ENCODE results near the gene VWA5B1.

DNA sequence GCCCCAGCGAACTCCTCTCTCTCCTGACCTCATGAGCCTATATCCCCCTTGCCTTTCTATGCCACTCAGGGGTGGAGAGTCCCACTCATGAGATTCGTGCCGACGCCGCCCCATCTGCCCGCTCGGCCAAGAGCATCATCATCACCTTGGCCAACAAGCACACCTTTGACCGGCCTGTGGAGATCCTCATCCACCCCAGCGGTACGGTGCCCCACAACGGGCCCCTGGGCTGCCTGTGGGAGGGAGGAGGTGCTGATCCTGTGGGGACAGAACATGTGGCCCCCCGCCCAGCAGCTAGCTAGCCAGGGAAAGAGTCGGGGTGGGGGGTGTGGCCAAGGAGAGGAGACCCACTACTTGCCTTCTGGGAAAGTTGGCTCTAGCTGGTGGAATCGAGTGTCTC lies 27.8 kb downstream of the VWA5B1 start:
- TF ChIP-seq CTCF (IDR thresholded peaks at IDR 0.05; ENCODE audit: insufficient read depth, low read length) (no peak), POLR2AphosphoS5 (IDR thresholded peaks at IDR 0.05; ENCODE audit: low read depth) (no peak)
- TF ChIP-seq, protein P1, sequence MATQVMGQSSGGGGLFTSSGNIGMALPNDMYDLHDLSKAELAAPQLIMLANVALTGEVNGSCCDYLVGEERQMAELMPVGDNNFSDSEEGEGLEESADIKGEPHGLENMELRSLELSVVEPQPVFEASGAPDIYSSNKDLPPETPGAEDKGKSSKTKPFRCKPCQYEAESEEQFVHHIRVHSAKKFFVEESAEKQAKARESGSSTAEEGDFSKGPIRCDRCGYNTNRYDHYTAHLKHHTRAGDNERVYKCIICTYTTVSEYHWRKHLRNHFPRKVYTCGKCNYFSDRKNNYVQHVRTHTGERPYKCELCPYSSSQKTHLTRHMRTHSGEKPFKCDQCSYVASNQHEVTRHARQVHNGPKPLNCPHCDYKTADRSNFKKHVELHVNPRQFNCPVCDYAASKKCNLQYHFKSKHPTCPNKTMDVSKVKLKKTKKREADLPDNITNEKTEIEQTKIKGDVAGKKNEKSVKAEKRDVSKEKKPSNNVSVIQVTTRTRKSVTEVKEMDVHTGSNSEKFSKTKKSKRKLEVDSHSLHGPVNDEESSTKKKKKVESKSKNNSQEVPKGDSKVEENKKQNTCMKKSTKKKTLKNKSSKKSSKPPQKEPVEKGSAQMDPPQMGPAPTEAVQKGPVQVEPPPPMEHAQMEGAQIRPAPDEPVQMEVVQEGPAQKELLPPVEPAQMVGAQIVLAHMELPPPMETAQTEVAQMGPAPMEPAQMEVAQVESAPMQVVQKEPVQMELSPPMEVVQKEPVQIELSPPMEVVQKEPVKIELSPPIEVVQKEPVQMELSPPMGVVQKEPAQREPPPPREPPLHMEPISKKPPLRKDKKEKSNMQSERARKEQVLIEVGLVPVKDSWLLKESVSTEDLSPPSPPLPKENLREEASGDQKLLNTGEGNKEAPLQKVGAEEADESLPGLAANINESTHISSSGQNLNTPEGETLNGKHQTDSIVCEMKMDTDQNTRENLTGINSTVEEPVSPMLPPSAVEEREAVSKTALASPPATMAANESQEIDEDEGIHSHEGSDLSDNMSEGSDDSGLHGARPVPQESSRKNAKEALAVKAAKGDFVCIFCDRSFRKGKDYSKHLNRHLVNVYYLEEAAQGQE (IDR thresholded peaks at IDR 0.05; ENCODE audit: insufficient replicate concordance, low read depth) = no peak

Measured in HL-60 (cell line).